ENCODE data around the gene DDX39B.

Gene DDX39B

DNA sequence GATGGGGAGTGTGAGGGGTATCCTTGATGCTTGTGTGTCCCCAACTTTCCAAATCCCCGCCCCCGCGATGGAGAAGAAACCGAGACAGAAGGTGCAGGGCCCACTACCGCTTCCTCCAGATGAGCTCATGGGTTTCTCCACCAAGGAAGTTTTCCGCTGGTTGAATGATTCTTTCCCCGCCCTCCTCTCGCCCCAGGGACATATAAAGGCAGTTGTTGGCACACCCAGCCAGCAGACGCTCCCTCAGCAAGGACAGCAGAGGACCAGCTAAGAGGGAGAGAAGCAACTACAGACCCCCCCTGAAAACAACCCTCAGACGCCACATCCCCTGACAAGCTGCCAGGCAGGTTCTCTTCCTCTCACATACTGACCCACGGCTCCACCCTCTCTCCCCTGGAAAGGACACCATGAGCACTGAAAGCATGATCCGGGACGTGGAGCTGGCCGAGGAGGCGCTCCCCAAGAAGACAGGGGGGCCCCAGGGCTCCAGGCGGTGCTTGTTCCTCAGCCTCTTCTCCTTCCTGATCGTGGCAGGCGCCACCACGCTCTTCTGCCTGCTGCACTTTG lies 33.6 kb upstream of the DDX39B start, which contains the start of gene TNF:
Gene TNF, plus strand, starts transcription at position 231 of the 567 bp plus-strand sequence. Its CDS starts 177 bp downstream, at position 408.
- DNase-seq: peak; percentile 98

DNA sequence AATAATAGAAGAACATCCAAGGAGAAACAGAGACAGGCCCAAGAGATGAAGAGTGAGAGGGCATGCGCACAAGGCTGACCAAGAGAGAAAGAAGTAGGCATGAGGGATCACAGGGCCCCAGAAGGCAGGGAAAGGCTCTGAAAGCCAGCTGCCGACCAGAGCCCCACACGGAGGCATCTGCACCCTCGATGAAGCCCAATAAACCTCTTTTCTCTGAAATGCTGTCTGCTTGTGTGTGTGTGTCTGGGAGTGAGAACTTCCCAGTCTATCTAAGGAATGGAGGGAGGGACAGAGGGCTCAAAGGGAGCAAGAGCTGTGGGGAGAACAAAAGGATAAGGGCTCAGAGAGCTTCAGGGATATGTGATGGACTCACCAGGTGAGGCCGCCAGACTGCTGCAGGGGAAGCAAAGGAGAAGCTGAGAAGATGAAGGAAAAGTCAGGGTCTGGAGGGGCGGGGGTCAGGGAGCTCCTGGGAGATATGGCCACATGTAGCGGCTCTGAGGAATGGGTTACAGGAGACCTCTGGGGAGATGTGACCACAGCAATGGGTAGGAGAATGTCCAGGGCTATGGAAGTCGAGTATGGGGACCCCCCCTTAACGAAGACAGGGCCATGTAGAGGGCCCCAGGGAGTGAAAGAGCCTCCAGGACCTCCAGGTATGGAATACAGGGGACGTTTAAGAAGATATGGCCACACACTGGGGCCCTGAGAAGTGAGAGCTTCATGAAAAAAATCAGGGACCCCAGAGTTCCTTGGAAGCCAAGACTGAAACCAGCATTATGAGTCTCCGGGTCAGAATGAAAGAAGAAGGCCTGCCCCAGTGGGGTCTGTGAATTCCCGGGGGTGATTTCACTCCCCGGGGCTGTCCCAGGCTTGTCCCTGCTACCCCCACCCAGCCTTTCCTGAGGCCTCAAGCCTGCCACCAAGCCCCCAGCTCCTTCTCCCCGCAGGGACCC lies 32.6 kb upstream of the DDX39B start:
- DNase-seq: peak; percentile 67

DNA sequence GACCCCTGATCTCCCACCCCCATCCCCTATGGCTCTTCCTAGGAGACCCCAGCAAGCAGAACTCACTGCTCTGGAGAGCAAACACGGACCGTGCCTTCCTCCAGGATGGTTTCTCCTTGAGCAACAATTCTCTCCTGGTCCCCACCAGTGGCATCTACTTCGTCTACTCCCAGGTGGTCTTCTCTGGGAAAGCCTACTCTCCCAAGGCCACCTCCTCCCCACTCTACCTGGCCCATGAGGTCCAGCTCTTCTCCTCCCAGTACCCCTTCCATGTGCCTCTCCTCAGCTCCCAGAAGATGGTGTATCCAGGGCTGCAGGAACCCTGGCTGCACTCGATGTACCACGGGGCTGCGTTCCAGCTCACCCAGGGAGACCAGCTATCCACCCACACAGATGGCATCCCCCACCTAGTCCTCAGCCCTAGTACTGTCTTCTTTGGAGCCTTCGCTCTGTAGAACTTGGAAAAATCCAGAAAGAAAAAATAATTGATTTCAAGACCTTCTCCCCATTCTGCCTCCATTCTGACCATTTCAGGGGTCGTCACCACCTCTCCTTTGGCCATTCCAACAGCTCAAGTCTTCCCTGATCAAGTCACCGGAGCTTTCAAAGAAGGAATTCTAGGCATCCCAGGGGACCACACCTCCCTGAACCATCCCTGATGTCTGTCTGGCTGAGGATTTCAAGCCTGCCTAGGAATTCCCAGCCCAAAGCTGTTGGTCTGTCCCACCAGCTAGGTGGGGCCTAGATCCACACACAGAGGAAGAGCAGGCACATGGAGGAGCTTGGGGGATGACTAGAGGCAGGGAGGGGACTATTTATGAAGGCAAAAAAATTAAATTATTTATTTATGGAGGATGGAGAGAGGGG lies 31.7 kb upstream of the DDX39B start:
- no peak for DNase-seq

DNA sequence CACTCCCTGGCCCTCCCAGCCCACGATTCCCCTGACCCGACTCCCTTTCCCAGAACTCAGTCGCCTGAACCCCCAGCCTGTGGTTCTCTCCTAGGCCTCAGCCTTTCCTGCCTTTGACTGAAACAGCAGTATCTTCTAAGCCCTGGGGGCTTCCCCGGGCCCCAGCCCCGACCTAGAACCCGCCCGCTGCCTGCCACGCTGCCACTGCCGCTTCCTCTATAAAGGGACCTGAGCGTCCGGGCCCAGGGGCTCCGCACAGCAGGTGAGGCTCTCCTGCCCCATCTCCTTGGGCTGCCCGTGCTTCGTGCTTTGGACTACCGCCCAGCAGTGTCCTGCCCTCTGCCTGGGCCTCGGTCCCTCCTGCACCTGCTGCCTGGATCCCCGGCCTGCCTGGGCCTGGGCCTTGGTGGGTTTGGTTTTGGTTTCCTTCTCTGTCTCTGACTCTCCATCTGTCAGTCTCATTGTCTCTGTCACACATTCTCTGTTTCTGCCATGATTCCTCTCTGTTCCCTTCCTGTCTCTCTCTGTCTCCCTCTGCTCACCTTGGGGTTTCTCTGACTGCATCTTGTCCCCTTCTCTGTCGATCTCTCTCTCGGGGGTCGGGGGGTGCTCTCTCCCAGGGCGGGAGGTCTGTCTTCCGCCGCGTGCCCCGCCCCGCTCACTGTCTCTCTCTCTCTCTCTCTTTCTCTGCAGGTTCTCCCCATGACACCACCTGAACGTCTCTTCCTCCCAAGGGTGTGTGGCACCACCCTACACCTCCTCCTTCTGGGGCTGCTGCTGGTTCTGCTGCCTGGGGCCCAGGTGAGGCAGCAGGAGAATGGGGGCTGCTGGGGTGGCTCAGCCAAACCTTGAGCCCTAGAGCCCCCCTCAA lies 30.5 kb upstream of the DDX39B start, which contains the start of gene LTA:
Gene LTA, plus strand, starts transcription at position 249 of the 871 bp plus-strand sequence. Its CDS starts 454 bp downstream, at position 703.
- DNase-seq: no peak

DNA sequence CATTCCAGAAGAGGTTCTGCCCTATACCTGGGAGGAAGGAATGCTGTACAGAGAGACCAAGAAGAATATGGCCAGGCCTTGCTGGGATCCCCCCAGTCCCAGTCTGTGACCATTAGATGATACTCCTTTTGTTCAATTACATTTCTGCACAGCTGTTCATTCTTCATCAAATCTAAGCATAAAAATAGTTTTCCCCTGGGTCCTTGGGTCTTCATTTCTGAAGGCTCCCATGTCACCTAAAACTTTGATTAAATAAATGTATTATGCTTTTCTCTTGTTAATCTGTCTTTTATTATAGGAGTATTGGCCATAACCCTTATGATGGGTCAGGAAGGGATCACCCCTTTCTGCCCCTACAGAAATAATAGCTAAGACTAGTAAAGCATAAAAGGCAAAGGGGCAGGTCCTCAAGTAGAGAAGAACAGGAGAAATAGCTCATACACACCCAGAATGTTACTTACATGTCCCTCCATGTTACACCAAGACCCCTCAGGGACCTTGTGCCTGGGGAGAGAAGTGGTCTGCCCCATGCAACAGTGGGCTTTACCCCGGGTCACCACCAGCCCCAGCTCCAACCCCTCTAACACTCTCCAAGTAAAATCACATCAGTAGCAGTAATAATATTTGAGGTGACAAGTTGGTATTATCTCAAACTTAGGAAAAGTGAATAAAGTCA lies 28.2 kb upstream of the DDX39B start:
- DNase-seq: no peak

DNA sequence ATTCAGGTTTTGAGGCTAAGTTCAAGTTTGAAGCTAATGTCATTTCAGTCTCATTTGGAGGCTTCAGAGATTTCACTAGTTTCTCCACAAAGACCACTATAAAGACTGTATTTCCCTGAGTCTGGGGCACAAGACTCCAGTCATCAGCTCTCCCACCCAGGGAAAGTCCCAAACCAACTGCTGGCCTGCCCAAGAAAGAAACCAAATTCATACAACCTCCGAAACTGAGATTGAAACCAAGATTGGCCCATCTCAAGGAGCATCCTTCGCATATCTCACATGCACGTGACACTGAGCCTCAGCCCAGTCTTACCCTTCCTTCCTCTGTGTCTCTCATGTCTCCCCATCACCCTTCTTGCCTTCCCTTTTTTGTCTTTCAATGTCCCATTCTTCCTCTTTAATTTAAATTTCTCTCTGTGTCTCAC lies 26.7 kb upstream of the DDX39B start:
- peak; percentile 98 for DNase-seq

DNA sequence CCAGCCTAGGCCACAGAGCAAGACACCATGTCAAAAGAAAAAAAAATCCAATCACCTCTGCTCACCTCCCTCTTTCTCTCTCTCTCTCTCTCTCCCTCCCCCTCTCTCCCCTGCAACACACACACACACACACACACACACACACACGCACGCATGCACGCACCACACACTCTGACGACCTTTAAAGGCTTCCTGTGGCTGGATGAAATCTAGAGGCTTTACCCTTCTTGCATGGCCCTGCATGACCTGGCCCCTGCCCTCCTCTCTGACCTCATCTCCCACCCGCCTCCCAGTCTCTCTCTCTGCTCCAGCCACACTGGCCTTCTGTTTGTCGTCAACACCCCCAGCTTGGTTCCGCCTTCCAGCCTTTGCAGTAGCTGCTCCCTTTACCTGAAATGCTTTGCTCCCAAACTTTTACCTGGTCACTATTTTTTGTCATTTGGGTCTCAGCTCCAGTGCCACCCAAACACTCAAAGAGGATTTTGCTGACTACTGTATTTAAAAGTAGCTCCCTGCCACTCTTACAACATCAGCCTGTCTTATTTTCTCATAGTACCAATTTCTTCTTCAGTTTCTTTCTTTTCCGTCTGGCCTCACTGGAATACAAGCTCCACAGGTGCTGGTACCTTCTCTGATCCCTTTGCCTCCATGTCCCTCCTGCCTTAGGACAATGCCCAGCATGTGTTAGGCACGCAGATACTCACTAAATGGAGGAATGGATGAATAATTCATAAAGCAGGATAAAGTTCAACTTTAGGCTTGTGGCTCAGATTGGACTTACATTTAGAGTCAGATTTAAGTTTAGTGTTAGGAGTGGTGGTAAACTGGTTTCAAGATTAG lies 25.9 kb upstream of the DDX39B start:
- peak; percentile 87 for DNase-seq

DNA sequence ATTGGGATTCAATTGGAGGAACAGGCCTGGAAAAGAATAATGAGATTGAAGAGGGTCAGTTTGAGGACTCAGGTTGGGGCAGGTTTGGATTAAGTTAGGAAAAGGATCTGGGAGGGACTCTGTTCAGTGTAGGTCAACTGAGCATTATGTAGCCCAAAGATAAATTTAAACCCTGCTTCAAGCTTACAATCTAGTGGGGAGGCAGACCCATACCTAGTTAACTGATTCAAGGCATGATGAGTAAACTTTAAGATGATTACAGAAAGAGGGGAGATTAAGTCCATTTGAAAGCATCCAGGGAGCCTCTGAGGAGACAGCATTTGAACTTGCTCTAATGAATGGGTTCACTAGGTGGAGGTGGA lies 18.9 kb upstream of the DDX39B start:
- no peak for DNase-seq

DNA sequence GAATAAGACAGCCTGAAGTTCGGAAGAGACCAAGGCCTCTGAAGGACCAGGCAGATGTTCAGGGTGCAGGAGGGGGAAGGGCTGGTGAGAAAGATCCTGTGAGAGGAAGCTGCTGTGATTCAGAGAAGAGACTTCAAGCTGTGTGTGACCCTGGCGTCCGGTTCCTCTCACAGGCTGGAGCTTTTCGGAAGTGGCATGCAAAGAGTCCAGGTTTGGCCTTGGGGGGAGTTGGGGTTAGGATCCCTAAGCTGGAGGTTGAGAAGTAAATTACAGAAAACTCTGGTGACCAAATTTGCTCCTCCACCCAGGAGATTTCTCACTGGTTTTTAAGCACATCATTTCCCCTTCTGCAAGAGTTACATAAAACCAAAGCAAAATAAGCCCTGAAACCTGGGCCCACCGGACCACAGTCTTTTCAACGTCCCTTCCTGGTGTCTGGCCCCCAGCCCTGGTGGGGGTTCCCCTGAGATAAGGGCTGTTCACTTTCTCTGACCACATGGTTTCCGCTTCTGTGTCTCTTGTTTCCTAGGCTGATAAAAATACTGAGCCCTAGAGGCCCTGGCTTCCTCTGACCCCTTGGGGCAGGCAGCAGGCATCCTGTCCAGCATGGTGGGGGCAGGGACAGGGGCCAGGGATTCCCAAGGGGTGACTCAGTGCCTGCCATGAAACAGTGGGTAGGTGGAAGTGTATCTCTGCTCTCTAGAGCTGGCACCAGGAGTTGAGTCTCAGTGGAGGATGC lies 18.3 kb upstream of the DDX39B start:
- DNase-seq: peak; percentile 86

DNA sequence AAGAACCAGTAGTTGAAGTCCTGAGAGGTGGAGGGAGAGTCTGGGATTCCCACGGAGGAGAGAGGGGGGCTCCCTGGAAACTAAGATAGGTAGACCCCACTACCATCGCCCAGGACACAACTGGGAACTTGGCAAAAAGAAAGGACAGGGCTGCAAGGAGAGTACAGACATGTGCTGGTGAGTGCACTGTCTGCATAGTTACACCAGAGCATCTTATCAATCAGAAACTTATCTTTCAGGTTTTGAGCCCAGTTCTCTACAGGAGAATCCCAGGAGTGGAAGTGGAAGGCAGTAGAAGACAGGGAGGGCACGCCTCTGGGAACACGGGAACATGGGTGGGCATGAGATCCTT lies 17.8 kb upstream of the DDX39B start:
- no peak for DNase-seq

DNA sequence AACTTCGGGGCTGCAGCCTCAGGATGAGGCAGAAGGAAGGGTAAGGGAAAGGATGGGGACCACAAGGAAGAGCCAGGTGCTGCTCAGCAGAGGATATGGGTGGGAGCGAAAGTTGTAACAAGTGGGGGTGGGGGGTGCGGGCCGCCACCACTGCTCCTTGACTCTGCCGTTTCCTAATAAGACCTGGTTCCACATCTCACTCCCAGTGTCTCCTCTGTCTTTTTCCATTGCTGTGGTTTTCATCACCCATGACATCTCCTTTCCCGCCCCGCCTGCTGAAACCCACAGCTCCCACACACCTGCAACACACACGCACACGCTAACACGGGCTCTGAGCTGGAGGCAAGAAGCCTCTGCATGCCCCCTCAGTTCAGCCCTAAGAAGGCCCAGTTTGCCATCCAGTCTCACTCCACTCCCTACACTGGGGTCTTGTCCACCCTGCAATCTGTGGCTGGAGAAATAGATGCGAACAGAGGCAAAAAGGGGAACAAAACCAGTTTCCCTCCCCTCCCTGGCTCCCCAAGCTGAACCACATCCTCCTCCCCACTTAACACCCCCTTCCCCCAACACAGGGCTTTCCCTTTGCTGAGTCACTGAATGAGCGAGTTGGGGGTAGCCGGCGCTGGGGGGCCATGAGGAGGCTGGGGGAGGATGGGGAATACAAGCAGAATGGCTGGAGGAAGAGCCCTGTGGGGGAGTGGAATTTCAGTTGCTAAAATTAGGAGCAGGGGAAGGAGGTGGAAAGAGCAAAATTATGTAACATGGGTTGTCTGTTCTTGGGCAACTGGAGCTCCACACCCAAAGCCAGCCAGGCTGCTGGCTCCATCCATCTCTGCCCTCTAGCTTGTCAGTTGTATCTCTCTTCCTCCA lies 17.1 kb upstream of the DDX39B start:
- peak; percentile 98 for DNase-seq

DNA sequence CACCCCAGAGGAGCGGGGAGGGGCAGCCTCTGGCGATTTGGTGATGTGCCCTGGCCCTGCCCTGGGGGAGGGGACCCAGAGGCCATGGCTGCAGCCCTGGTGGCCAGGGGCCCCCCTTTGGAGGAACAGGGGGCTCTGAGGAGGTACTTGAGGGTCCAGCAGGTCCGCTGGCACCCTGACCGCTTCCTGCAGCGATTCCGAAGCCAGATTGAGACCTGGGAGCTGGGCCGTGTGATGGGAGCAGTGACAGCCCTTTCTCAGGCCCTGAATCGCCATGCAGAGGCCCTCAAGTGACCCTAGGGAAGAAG lies 16.5 kb upstream of the DDX39B start:
- no peak for DNase-seq

DNA sequence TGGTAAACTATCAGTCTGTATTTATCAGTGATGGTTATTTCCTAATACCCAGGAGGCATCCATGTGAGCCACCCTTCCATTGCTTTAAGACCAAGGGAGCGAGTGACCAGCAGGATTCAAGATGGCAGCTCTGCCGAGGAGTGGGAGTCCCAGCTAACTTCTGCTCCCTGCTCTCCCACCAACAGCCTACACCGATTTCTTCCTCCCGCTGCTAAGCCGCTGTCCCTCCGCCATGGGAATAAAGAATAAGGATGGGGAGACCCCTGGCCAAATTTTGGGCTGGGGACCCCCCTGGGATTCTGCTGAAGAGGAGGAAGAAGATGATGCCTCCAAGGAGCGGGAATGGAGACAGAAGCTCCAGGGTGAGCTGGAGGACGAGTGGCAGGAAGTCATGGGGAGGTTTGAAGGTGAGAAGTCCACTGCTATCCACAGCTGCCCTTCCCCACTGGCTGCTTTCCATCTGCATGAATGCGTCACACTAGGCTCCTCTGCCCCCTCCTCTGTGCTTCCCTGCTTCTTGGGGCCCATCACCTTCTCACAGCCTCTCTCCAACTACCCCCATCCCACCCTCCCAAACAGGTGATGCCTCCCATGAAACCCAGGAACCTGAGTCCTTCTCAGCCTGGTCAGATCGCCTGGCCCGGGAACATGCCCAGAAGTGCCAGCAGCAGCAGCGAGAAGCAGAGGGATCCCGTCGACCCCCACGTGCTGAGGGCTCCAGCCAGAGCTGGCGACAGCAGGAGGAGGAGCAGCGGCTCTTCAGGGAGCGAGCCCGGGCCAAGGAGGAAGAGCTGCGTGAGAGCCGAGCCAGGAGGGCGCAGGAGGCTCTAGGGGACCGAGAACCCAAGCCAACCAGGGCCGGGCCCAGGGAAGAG lies 15.9 kb upstream of the DDX39B start:
- no peak for DNase-seq

DNA sequence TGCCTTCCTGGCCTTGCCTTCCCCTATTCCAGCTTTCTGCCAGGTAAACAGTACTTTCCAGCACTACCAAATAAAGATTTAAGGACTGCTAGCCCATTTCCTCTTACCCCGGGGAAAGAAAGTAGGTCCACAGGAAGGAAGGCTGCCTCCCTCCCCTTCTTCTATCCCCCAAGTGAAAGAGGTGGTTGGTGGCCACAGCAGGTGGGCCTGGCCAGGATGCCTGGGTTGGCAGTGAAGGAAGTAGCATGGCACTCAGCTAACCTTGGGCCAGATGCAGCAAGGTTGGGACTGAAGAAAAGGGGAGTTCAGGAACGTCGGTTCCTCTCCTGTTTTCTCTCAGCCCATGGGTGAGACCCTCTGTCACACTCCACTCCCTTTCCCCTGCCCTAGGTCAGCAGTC lies 14.5 kb upstream of the DDX39B start:
- no peak for DNase-seq

DNA sequence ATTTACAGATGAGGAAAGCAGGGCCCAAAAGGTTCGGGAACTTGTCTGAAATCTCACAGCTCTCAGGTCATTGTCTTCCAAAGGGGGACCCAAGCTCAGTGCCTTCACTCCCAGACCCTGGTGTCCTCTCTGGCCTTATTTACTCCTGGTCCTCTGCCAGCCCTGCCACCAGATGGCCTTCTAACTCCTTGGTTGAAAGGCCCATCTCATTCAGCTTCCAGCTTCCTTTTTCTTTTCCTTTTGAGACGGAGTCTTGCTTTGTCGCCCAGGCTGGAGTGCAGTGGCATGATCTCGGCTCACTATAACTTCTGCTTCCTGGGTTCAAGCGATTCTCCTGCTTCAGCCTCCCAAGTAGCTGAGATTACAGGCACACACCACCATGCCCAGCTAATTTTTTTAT lies 9.6 kb upstream of the DDX39B start:
- DNase-seq: peak; percentile 90

DNA sequence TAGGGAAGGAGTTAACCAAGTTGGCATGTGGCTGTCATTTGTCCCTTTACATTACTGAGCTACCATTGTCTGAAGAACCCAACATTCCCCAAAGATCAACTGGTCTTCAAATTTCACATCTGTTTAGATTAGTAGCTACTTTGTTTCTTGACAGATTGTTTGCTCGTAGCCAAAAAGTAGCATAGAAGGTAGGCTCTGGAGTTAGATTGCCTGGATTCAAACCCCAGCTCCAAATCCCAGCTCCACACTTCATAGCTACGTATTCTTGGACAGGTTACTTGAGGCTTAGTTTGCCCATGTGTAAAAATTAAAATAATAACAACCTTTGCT lies 6.7 kb upstream of the DDX39B start:
- no peak for DNase-seq

DNA sequence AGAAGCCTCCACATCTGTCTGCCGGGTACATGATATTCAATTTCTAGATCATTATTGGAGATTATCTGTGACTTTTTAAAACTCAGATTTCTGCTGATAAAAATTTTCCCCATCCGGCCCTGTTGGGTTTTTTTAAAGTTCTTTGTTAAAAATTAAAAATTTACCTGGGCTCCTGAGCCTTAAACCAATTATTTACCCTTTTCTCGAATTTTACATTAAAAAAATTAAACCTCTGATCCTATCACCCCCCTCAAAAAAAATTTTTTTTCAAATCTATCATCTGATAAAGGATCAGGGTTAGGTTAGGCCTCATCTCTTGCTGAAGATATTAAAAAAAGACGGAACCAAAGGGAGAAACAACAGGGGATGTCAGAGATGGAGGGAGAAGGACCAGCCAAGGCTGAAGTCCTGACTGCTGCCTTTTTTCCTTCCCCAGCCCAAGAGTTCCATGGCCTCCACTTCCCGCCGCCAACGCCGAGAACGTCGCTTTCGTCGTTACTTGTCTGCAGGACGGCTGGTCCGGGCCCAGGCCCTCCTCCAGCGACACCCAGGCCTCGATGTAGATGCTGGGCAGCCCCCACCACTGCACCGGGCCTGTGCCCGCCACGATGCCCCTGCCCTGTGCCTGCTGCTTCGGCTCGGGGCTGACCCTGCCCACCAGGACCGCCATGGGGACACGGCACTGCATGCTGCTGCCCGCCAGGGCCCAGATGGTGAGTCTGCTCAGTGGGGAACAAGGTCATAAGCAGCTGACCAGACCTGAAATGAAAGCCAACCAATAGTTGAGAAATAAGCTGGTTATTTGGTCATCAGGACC lies 6.1 kb upstream of the DDX39B start:
- peak; percentile 82 for DNase-seq
